Panc1 (cell line): Measurements from ENCODE around the gene CDH23. TPM values are rescaled to one million over a fixed set of nuclear protein-coding genes. Genes with fewer than 3 reads are reported as not detected.

ENCODE experiments used
- ATAC-seq: fragments of 200-7000 bp; cut with Tn5 transposase; 2 replicates; pipeline ENCODE4 v1.9.1; 2020; ENCODE audit warnings: mild to moderate bottlenecking, moderate library complexity
- BruUV-seq: library from RNA; stranded (reverse); fragments of 400-500 nt; replicated peaks from 2 replicates; lab custom pipeline; 2021; lab: Mats Ljungman, UMichigan
- CTCF ChIA-PET: fragments of 300-600 bp; sonication (Branson Sonifier 250); formaldehyde crosslinking; loops from one replicate; lab custom pipeline; 2022; ENCODE audit warnings: antibody characterized with exemption; lab: Charles Lee
- POLR2A ChIA-PET: fragments of 300-600 bp; sonication (Branson Sonifier 250); formaldehyde crosslinking; loops from one replicate; lab custom pipeline; 2022; ENCODE audit warnings: antibody characterized with exemption; lab: Charles Lee
- DNase-seq: peaks from one replicate; pipeline ENCODE4 v3.0.0-alpha.2; 2010; ENCODE audit warnings: low read depth, low spot score
- H3K27ac ChIP-seq: 2 replicates; pipeline ENCODE4 v1.5.1; 2011; ENCODE audit warnings: mild to moderate bottlenecking, low read length, inconsistent platforms
- H3K27me3 ChIP-seq: fragments of 200-500 bp; sonication (Bioruptor generic); 2 replicates; pipeline ENCODE4 v1.6.0; 2014; ENCODE audit warnings: low read length, inconsistent platforms; ENCODE audit not compliant: control insufficient read depth, insufficient read depth
- H3K36me3 ChIP-seq: fragments of 200-500 bp; sonication (Bioruptor generic); 2 replicates; pipeline ENCODE4 v1.5.1; 2014; ENCODE audit warnings: inconsistent platforms, mild to moderate bottlenecking, low read length, moderate library complexity; ENCODE audit not compliant: control insufficient read depth, insufficient read depth
- H3K4me1 ChIP-seq: 2 replicates; pipeline ENCODE4 v1.5.1; 2011; ENCODE audit warnings: inconsistent platforms, mild to moderate bottlenecking, low read length, moderate library complexity; ENCODE audit not compliant: control insufficient read depth, insufficient read depth
- H3K4me3 ChIP-seq, 2 experiments: 2 replicates each; pipeline ENCODE4 v1.5.1; 2011 to 2012; ENCODE audit warnings: low read depth in 2 of 2, low read length in 2 of 2, mild to moderate bottlenecking in 2 of 2, inconsistent platforms in 1 of 2, moderate library complexity in 1 of 2
- H3K9me3 ChIP-seq: fragments of 200-500 bp; sonication (Bioruptor generic); 2 replicates; pipeline ENCODE4 v1.5.1; 2014; ENCODE audit warnings: low read depth, mild to moderate bottlenecking, inconsistent platforms, low read length, moderate library complexity; ENCODE audit not compliant: control insufficient read depth, insufficient read depth
- CTCF ChIP-seq: fragments of 450-650 bp; IDR thresholded peaks from 2 replicates; pipeline ENCODE4 v1.5.1; 2017; ENCODE audit warnings: mild to moderate bottlenecking
- POLR2AphosphoS5 ChIP-seq: IDR thresholded peaks from 2 replicates; pipeline ENCODE4 v1.6.1; 2012; ENCODE audit warnings: mild to moderate bottlenecking, low read depth, low read length, moderate library complexity
- REST ChIP-seq, 2 experiments: IDR thresholded peaks; 2 replicates each; pipeline ENCODE4 v1.6.1; 2011 to 2012; ENCODE audit warnings: low read depth in 2 of 2, control low read depth in 1 of 2, low read length in 1 of 2, mild to moderate bottlenecking in 1 of 2, moderate library complexity in 1 of 2; ENCODE audit not compliant: insufficient read depth in 1 of 2
- SIN3A ChIP-seq: IDR thresholded peaks from 2 replicates; pipeline ENCODE4 v1.6.1; 2012; ENCODE audit warnings: low read depth, mild to moderate bottlenecking, low read length, moderate library complexity, borderline replicate concordance; ENCODE audit not compliant: insufficient read depth
- TCF7L2 ChIP-seq: IDR thresholded peaks from 2 replicates; pipeline ENCODE4 v1.6.1; 2011; ENCODE audit warnings: mild to moderate bottlenecking, low read depth, low read length, inconsistent platforms
- in situ Hi-C: cut with HindIII; loops from 2 replicates; pipeline ENCODE4 v1.10.0; 2016; ENCODE audit warnings: low sequenced_read_pairs, low pct_unique_long_range_greater_than_20kb
- intact Hi-C: fragments of 100-400 bp; cut with micrococcal nuclease; formaldehyde crosslinking; loops from one replicate; pipeline ENCODE4 v1.10.0; 2022; ENCODE audit not compliant: unreplicated experiment
- total RNA-seq: library from RNA; stranded (reverse); gene quantifications from one replicate; pipeline ENCODE4 v1.2.1, GENCODE V29; 2021; ENCODE audit not compliant: unreplicated experiment

The CDH23 gene
- total RNA-seq, 1 experiment from 2014 or later = 2.7 TPM

GRCh38 chr10:71360735-71361134, 36.0 kb upstream of the CDH23 start:
- TF ChIP-seq POLR2AphosphoS5 = no peak
- intact Hi-C loops (no loop called here), in situ Hi-C loops (no loop called here)
- no TSS peak for BruUV-seq
- POLR2A ChIA-PET = no interaction called here
- no peaks in the 10 kb centered on the region for H3K4me1 ChIP-seq
- no peaks in the 10 kb centered on the region for H3K36me3 ChIP-seq
- no peaks in the 10 kb centered on the region for H3K27me3 ChIP-seq
- no peak for ATAC-seq
- CTCF ChIA-PET = no interaction called here
- no peak for DNase-seq
- no peak overlapping the region for H3K27ac ChIP-seq
- no peak overlapping the region for H3K4me3 ChIP-seq
- no peaks in the 10 kb centered on the region for H3K9me3 ChIP-seq

- intact Hi-C loops = no loop called here
- POLR2A ChIA-PET = no interaction called here
- Histone ChIP-seq H3K27ac (no peak overlapping the region), H3K4me3 (no peak overlapping the region), H3K4me1 (no peaks in the 10 kb centered on the region), H3K36me3 (no peaks in the 10 kb centered on the region), H3K27me3 (no peaks in the 10 kb centered on the region), H3K9me3 (no peaks in the 10 kb centered on the region)
- no TSS peak for BruUV-seq
- no peak for TF ChIP-seq SIN3A
- no peak for TF ChIP-seq TCF7L2
- TF ChIP-seq POLR2AphosphoS5 = no peak
- no peak for TF ChIP-seq CTCF
- in situ Hi-C loops = no loop called here
- DNase-seq (no peak), ATAC-seq (no peak)
- CTCF ChIA-PET = no interaction called here
These were observed 35.1 kb upstream of the CDH23 start for GRCh38 chr10:71361581-71361980.

- in situ Hi-C loops = no loop called here
These were observed 34.6 kb upstream of the CDH23 start for GRCh38 chr10:71362141-71362540.

More at GRCh38 chr10:71362141-71362540, 34.6 kb upstream of the CDH23 start:
- intact Hi-C loops = no loop called here
- ChIA-PET POLR2A (no interaction called here), CTCF (no interaction called here)
- no peak for TF ChIP-seq CTCF
- TF ChIP-seq REST (IDR thresholded peaks at IDR 0.05; ENCODE audit: insufficient read depth in 1 of 2, low read depth in 2 of 2, low read length in 1 of 2) = no peak
- no peak for TF ChIP-seq SIN3A
- TF ChIP-seq POLR2AphosphoS5 = no peak
- H3K27me3 ChIP-seq = no peaks in the 10 kb centered on the region
- BruUV-seq = no TSS peak
- no peak for DNase-seq
- H3K9me3 ChIP-seq = no peaks in the 10 kb centered on the region
- ATAC-seq = no peak
- H3K4me3 ChIP-seq = no peak overlapping the region
- H3K27ac ChIP-seq = no peak overlapping the region
- no peaks in the 10 kb centered on the region for H3K4me1 ChIP-seq
- H3K36me3 ChIP-seq = no peaks in the 10 kb centered on the region
